Activated naive CD8-positive, alpha-beta T cell treated with anti-CD3 and anti-CD28 coated beads, Interleukin-2, amount 10 ng/mL, durations not matched to agents 7 days and 5 days (primary cell): ENCODE data around the gene REM2. TPM values are rescaled to one million over a fixed set of nuclear protein-coding genes. Genes with fewer than 3 reads are reported as not detected.
A peak's percentile ranks its signal among the peaks of the same experiment; 100 is the strongest.

Experiments
- ATAC-seq: fragments of 150-1000 bp; cut with Tn5 transposase; one replicate; pipeline ENCODE4 v1.10.0; 2021; ENCODE audit warnings: low read depth, moderate library complexity
- POLR2A ChIA-PET: fragments of 350-600 bp; sonication (Branson Sonifier 250); formaldehyde crosslinking; loops from one replicate; lab custom pipeline; 2021; ENCODE audit warnings: antibody characterized with exemption; lab: Charles Lee
- DNase-seq: peaks from one replicate; pipeline ENCODE4 v3.0.0; 2021
- H3K27ac Mint-ChIP-seq: one replicate; pipeline ENCODE4 v1.8.0; 2022; ENCODE audit warnings: mild to moderate bottlenecking, mixed read lengths
- H3K27me3 Mint-ChIP-seq: one replicate; pipeline ENCODE4 v1.8.0; 2022; ENCODE audit warnings: mild to moderate bottlenecking, moderate library complexity, mixed read lengths
- H3K36me3 Mint-ChIP-seq: one replicate; pipeline ENCODE4 v1.8.0; 2021; ENCODE audit warnings: mild to moderate bottlenecking, mixed read lengths
- H3K4me1 Mint-ChIP-seq: one replicate; pipeline ENCODE4 v1.8.0; 2021; ENCODE audit warnings: mixed read lengths
- H3K4me3 Mint-ChIP-seq: one replicate; pipeline ENCODE4 v1.8.0; 2022; ENCODE audit warnings: mild to moderate bottlenecking, moderate library complexity, mixed read lengths
- H3K9me3 Mint-ChIP-seq: one replicate; pipeline ENCODE4 v1.8.0; 2021; ENCODE audit warnings: mixed read lengths
- total RNA-seq, 2 experiments: library from RNA; stranded (reverse); gene quantifications; one replicate each; pipeline ENCODE4 v1.2.3, GENCODE V29; 2021

REM2 gene
- total RNA-seq, 2 experiments from 2014 or later: 1.2 TPM

DNA sequence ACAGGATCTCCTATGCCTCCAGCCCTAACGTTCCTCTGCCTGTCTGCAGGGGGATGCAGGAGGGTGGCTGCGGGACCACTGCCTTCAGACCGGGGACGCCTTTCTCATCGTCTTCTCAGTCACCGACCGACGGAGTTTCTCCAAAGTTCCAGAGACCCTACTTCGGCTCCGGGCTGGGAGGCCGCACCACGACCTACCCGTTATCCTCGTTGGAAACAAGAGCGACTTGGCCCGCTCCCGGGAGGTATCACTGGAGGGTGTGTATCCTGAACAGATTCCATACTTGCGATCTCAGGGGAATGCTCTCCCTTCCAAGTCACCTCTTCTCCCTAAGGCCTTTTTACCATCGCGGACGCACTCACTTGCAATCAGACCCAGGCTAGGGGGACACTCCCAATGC is 3.0 kb downstream of the REM2 start:
- DNase-seq (no peak), ATAC-seq (no peak)
- Mint-ChIP-seq H3K4me3 (peak overlapping the region; percentile 36), H3K36me3 (no peaks in the 10 kb centered on the region), H3K4me1 (peaks cover 23% of the 10 kb centered on the region), H3K27ac (peak overlapping the region; percentile 18), H3K9me3 (no peaks in the 10 kb centered on the region), H3K27me3 (peaks cover 25% of the 10 kb centered on the region)
- POLR2A ChIA-PET: interaction anchor here (1.0 to 2.9 kb wide), 4 partner anchors 14 to 33 kb away, joined by 3 to 27 read pairs (median 6); partner anchors contain the start of genes LRP10 and RBM23

DNA sequence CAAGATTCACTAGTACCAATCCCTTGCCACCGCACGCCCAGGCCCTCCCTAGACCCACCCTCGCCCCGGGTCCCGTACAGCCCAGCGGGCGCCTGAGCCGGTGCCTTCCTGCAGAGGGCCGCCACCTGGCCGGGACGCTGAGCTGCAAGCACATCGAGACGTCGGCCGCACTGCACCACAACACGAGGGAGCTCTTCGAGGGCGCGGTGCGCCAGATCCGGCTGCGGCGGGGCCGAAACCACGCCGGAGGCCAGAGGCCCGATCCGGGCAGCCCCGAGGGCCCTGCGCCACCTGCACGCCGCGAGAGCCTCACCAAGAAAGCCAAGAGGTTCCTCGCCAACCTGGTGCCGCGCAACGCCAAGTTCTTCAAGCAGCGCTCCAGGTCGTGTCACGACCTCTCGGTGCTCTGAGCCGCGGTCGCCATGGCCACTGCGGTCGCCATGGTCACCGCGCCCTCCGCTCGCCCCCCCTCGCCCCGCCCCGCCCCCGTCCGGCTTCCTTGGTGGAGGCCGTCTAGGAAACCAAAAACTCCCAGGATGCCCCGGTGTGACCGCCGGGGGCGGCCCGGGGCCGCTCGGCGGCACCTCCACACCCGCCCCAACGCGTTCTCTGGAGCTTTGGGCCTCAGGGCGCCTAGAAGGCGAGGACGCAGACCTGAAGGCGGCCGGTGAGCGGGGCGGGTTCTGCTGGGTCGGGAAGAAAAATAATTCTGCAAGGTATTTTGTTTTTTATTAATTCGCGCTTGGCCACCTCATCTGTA is 3.7 kb downstream of the REM2 start:
- Mint-ChIP-seq H3K4me1 (peaks cover 23% of the 10 kb centered on the region), H3K36me3 (no peaks in the 10 kb centered on the region), H3K4me3 (peak overlapping the region; percentile 85), H3K27me3 (peaks cover 25% of the 10 kb centered on the region), H3K27ac (peak overlapping the region; percentile 74), H3K9me3 (no peaks in the 10 kb centered on the region)
- POLR2A ChIA-PET: interaction anchor here (1.0 to 2.9 kb wide), 6 partner anchors 8 to 56 kb away, joined by 3 to 27 read pairs (median 4); partner anchors contain the start of genes LRP10 and RBM23
- DNase-seq (peak; percentile 81), ATAC-seq (peak; percentile 77)

DNA sequence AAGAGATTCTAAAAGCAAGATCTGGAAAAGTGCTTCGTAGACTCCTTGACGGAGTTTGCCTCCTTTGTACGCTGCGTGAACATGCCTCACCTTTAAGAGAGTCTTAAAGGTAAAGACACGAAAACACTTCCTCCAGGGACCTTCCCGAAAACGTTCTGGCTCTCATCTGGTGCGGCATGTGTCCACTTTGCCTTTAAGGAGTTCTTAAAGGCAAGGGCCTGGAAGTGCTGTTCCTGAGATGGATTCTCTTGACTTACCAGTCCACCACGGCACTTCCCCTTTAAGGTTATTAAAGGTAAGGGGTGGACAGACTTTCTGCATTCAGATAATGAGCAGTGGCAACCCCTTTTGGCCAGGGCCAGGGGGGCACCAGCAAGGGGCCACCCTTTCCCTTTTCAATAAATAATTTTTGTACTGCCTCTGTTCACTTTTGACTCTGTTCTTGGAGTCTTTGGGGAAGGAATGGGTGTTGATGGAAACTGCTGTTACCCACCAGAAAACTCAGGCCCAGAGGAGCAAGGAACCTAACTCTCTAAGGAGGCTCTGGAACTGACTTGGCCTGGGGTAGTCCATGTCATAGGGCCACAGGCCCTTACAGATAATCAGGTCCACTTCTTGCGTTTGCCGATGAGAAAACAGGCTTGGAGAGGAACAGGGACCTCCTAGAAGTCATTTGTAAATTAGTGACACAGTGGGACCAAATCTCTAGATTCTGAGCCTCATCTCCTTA is 4.4 kb downstream of the REM2 start:
- H3K9me3 Mint-ChIP-seq: no peaks in the 10 kb centered on the region
- peak overlapping the region; percentile 85 for H3K4me3 Mint-ChIP-seq
- DNase-seq: no peak

DNA sequence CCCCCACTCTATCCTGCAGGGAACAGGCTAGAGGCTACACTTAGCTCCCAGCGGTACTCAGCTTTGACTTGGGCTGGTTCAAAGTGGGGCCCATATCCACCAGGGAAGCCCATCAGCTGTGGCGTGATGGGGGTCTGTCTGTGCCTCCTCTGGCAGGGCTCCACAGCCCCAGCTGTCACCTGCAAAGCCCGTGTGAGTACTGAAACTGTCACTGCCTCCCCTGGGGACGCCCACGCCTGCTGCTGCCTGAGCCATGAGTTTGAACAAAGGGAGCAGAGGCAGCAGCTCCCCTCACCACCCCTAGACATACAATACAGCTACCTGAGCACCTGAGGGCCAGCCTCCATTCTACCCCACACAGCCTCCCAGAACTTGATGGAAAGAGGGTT is 5.0 kb downstream of the REM2 start:
- no peak for DNase-seq
- H3K36me3 Mint-ChIP-seq: no peaks in the 10 kb centered on the region

More for the DNA sequence above, 4.4 kb downstream of the REM2 start:
- POLR2A ChIA-PET: interaction anchor here (1.0 to 2.9 kb wide), 4 partner anchors 9 to 57 kb away, joined by 3 to 27 read pairs (median 5); partner anchors contain the start of gene LRP10
- Mint-ChIP-seq H3K36me3 (no peaks in the 10 kb centered on the region), H3K27ac (peak overlapping the region; percentile 74), H3K27me3 (peaks cover 25% of the 10 kb centered on the region), H3K4me1 (peaks cover 23% of the 10 kb centered on the region)
- ATAC-seq: peak; percentile 19

DNA sequence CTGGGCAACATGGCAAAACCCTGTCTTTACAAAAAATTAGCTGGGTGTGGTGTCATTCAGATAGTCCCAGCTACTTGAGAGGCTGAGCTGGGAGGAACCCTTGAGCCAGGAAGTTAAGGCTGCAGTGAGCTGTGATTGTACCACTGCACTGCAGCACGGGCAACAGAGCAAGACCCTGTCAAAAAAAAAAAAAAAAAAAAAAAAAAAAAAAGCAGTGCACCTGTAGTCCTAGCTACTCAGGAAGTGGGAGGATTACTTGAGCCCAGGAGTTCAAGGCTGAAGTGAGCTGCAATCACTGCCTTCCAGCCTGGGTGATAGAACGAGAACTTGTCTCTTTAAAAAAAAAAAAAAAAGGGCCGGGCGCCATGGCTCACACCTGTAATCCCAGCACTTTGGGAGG is 5.6 kb downstream of the REM2 start:
- ATAC-seq (no peak), DNase-seq (no peak)
- H3K27ac Mint-ChIP-seq: no peak overlapping the region
- peaks cover 17% of the 10 kb centered on the region for H3K27me3 Mint-ChIP-seq
- H3K9me3 Mint-ChIP-seq: no peaks in the 10 kb centered on the region
- H3K4me3 Mint-ChIP-seq: no peak overlapping the region
- H3K4me1 Mint-ChIP-seq: peaks cover 23% of the 10 kb centered on the region
- POLR2A ChIA-PET: interaction anchor here (0.6 to 2.9 kb wide), 2 partner anchors 16 to 43 kb away, joined by 3 to 27 read pairs; partner anchors contain the start of gene LRP10
- H3K36me3 Mint-ChIP-seq: no peaks in the 10 kb centered on the region

More for the DNA sequence above, 5.0 kb downstream of the REM2 start:
- Mint-ChIP-seq H3K9me3 (no peaks in the 10 kb centered on the region), H3K4me3 (no peak overlapping the region), H3K27ac (no peak overlapping the region), H3K27me3 (peaks cover 20% of the 10 kb centered on the region), H3K4me1 (peaks cover 23% of the 10 kb centered on the region)
- ATAC-seq: no peak
- POLR2A ChIA-PET: interaction anchor here (2.9 kb wide), 1 partner anchor 16 kb away, joined by 27 read pairs; the partner anchor contains the start of gene LRP10

DNA sequence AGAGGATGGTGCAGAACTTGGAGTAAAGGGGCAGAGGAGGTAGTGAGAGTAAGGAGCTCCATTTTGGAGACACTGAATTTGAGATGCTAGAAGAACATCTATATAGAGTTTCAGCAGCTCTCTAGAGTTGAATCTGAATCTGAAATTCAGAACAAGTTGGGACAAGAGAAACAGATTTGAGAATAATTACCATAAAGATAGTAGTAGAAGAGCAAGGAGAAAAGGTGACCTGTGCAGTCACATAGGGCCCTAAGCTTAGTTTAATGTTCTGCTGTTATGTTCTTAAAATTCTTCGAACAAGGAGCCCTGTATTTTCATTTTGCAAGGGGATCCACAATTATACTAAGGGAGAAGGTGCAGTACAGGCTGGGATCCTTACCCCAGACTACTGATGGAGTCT is 7.4 kb downstream of the REM2 start:
- Mint-ChIP-seq H3K27ac (no peak overlapping the region), H3K4me1 (peaks cover 16% of the 10 kb centered on the region), H3K9me3 (no peaks in the 10 kb centered on the region), H3K36me3 (no peaks in the 10 kb centered on the region), H3K27me3 (peaks cover 8% of the 10 kb centered on the region), H3K4me3 (no peak overlapping the region)
- no peak for DNase-seq
- no peak for ATAC-seq
- POLR2A ChIA-PET: interaction anchor here (0.7 to 1.1 kb wide), 3 partner anchors 12 to 297 kb away, joined by 3 to 6 read pairs (median 4); no protein-coding TSS in a partner anchor

DNA sequence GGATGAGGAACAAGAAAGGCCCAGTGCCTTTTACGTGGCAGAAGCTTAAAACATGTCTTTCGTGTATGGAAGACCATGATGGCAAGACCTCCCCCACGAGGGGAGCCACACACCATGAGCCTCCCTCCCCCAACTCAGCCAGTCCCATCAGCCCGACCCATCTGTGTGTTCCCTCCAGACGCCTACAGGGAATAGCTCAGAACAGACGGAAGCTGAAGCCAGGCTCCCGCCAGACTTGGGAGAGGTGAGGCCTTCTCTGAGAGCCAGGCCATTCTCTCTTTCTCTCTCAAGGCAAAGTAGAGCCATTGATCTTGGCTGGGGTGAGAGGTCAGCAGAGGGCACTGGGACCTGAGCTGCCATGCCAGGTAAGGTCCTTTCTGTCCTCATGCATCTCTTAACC is 9.5 kb downstream of the REM2 start:
- Mint-ChIP-seq H3K9me3 (no peaks in the 10 kb centered on the region), H3K4me1 (peaks cover 8% of the 10 kb centered on the region), H3K27ac (no peak overlapping the region), H3K27me3 (no peaks in the 10 kb centered on the region), H3K36me3 (peaks cover 6% of the 10 kb centered on the region), H3K4me3 (no peak overlapping the region)
- DNase-seq (no peak), ATAC-seq (no peak)
- POLR2A ChIA-PET: interaction anchor here (0.6 to 1.2 kb wide), 2 partner anchors 14 to 20 kb away, joined by 3 to 5 read pairs; no protein-coding TSS in a partner anchor

DNA sequence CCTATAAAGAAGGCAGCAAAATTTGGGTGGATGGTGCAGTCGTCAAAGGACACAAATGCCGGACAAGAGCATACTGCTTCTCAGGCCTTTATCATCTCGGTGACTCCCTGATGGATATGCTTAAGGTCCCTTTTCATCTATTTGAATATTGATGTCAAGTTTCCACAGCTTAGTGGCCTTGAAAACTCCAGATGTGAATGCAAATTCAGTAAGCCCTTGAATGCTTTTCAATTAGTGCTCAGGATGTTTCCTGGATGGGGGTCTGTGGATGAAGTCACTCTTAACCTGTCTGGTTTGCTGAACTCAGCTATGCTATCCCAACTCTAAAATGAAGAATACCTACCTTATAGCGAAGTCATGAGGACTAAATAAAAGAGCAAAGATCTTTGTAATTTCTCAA is 10.7 kb downstream of the REM2 start:
- no peak for ATAC-seq
- POLR2A ChIA-PET: interaction anchor here (0.6 kb wide), 1 partner anchor 35 kb away, joined by 3 read pairs; no protein-coding TSS in a partner anchor
- H3K4me1 Mint-ChIP-seq: peaks cover 6% of the 10 kb centered on the region
- no peaks in the 10 kb centered on the region for H3K9me3 Mint-ChIP-seq
- peaks cover 9% of the 10 kb centered on the region for H3K36me3 Mint-ChIP-seq
- no peak overlapping the region for H3K27ac Mint-ChIP-seq
- DNase-seq: no peak
- no peaks in the 10 kb centered on the region for H3K27me3 Mint-ChIP-seq
- no peak overlapping the region for H3K4me3 Mint-ChIP-seq

DNA sequence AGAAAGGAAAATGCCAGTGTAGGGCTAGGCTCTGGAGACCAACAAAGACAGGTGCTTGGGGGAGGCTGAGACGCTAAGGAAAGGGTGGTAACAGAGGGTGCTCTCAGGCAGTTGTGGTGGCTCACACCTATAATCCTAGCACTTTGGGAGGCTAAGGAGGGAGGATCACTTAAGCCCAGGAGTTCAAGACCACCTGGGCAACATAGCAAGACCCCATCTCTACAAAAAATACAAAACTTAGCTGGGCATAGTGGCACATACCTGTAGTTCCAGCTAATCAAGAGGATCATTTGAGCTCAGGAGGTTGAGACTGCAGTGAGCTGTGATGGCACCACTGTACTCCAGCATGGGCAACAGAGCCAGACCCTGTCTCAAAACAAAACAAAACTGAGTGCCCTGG is 12.4 kb downstream of the REM2 start:
- Mint-ChIP-seq H3K27ac (no peak overlapping the region), H3K9me3 (no peaks in the 10 kb centered on the region), H3K4me1 (peaks cover 6% of the 10 kb centered on the region), H3K36me3 (peaks cover 13% of the 10 kb centered on the region), H3K27me3 (no peaks in the 10 kb centered on the region), H3K4me3 (no peak overlapping the region)
- ATAC-seq (no peak), DNase-seq (no peak)
- POLR2A ChIA-PET: no interaction called here

DNA sequence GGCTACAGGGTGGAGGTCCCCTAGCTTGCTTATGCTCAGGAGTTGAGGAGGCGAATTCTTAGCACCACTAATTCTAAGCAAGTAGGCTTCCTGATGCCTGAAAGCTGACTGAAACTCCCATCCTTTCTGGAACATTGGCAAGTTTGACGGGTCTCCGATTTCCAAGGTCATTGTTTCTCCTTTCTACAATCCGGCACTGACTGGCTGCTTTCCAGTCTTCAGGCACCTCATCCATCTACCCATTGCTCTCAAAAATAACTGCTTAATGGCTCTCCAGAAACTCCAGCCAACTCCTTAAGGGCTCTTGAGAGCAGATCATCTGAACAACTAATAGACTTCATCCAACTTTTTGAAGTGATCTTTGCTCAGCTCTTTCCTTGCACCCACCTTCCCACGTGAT is 13.3 kb downstream of the REM2 start:
- peaks cover 12% of the 10 kb centered on the region for H3K4me1 Mint-ChIP-seq
- no peak overlapping the region for H3K4me3 Mint-ChIP-seq
- no peak overlapping the region for H3K27ac Mint-ChIP-seq
- POLR2A ChIA-PET: interaction anchor here (0.7 to 0.8 kb wide), 2 partner anchors 16 to 25 kb away, joined by 3 read pairs; no protein-coding TSS in a partner anchor
- no peaks in the 10 kb centered on the region for H3K27me3 Mint-ChIP-seq
- H3K36me3 Mint-ChIP-seq: peaks cover 15% of the 10 kb centered on the region
- H3K9me3 Mint-ChIP-seq: no peaks in the 10 kb centered on the region
- no peak for DNase-seq
- no peak for ATAC-seq

DNA sequence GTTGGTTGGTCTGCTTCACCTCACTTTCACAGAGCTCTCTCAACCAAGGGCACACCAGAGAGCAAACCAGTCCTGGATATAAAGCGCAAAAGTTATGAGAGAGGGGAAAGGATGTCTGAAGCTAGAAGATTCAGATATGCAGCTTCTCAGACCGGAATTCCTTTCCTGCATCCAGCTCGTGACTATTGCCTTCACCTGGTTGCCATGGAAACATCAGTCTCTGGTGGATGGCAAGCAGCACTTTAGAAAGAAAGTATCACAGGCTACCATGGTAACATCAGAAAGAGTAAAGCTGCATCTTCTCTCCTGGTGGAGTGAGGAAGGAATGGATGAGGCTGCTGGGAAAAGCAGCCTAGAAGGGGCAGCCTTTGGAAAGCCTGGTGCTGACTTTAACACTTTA is 13.7 kb downstream of the REM2 start:
- Mint-ChIP-seq H3K4me1 (peaks cover 14% of the 10 kb centered on the region), H3K27me3 (no peaks in the 10 kb centered on the region), H3K36me3 (peaks cover 19% of the 10 kb centered on the region), H3K27ac (no peak overlapping the region), H3K4me3 (no peak overlapping the region), H3K9me3 (no peaks in the 10 kb centered on the region)
- no peak for ATAC-seq
- POLR2A ChIA-PET: interaction anchor here (0.7 to 0.8 kb wide), 3 partner anchors 16 to 26 kb away, joined by 3 read pairs; no protein-coding TSS in a partner anchor
- DNase-seq: no peak

DNA sequence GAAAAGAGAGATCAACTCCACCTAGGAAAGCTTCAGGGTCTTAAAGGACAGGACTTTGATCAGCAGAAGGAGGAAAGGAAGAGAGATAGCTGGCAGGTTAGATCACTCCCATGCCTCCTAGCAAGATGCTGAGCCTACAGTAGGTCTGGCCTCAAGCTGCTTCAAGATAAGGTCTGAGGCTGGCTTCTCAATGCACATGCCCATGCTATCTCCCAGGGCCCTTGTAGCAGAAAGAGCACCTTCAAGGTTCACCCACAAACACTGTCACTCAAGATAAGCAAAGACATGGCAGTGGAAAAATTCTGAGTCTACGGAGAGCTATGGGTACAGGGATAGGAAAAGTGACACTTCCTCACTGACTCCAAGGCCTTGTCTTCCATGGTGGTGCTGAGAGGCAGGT is 14.3 kb downstream of the REM2 start:
- Mint-ChIP-seq H3K27ac (no peak overlapping the region), H3K9me3 (no peaks in the 10 kb centered on the region), H3K4me3 (no peak overlapping the region), H3K4me1 (peaks cover 15% of the 10 kb centered on the region), H3K27me3 (no peaks in the 10 kb centered on the region), H3K36me3 (peaks cover 23% of the 10 kb centered on the region)
- no peak for DNase-seq
- POLR2A ChIA-PET: interaction anchor here (0.7 kb wide), 1 partner anchor 25 kb away, joined by 3 read pairs; no protein-coding TSS in a partner anchor
- ATAC-seq: no peak
